SIG-M5 treated with dmso at 0.1 percent for 504 hours (cell line): ENCODE measurements around the gene CDH4.

Source experiments
- DNase-seq: peaks from one replicate; lab custom pipeline; 2025; ENCODE audit not compliant: unreplicated experiment; lab: John Stamatoyannopoulos, UW

CDH4 gene

DNA sequence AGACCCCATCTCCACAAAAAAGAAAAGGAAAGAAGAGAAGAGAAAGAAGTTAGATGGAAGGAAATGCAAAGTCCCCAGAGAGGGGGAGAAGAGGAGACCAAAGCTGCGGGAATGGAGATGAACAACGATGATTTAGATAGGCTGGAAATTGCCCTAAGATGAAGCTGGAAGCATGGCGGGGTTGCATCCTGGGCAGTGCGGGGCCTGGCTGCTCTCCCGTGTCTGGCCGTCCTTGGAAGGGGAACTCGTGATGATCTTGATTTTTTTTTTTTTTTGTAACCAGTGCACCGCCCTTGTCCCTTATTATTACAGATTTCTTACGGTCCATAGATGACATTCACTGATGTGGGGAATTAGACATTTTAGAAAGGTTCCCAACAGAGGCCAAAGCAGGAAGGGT, 276.5 kb downstream of the CDH4 start:
- DNase-seq, result no peak

DNA sequence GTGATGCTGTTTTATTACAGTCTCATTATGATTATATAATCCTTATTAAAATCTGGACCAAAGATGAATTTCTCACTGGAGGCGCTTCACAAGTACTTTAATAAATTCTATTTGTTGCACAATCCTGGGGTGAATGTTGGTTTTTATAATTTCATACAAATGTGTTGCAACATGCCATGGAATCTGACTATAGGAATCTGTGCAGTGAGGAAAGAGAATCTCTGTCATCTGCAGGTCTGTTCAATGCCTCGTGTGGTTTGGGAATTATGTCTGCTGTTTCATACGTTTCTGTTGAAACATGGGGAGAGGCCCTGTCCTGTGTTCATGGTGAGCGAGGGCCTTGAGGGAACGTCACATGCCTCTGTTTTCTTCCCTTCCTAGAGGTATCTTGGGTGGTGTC, 277.3 kb downstream of the CDH4 start:
- no peak for DNase-seq

DNA sequence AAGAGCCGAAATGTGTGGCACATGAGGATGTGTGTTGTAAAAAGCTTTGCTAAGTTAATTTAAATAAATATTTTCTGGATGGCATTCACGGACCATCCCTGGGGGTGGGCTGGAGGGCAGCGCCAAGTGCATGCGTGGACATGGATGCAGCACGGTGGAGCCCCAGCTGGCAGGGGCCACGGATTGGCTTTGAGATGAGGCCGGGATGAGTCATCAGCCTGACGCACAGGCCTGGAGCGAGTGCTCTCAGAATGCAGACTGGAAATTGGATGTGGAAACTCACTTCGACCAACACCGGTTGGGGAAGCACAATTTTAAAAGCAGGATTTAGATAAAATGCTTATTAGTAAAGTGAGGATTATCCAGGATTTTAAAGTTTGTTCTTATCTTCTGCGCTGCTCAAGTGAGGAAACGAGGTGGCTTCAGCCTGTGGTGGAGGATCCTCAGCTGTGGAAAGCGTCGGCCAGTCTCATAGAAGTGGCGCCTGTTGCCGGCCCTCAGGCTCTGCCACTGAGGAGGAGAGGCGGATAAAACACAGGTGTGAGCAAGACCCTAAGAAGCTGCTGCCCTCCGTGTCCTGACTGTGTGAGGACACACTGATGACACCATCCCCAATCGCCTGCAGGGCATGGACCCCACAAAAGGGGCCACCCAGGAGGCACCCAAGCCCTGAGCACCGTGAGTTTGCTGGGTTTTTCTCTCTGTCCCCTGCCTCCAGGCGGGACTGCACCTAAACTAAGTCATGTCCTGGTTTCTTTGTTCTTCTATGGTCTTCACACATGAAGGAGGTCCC, 279.7 kb downstream of the CDH4 start:
- no peak for DNase-seq

DNA sequence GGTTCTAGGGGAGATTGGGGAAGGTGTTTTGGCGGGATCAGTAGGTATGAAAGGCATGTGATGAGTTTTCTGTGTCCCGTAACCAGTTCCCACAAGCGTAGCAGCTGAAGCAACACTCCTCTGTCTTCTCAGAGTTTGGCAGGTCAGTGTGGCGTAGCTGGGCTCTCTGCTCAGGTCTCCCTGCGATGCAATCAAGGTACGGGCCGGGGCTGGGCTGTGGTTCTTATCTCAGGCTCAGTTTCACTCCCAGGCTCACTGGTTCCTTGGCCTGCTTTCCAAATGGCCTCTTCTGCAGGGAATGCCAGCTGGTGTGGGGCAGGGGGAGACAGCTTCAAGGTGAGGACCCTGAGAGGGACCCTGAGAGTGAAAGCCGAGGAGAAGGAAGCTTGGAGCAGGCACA, 280.7 kb downstream of the CDH4 start:
- no peak for DNase-seq

DNA sequence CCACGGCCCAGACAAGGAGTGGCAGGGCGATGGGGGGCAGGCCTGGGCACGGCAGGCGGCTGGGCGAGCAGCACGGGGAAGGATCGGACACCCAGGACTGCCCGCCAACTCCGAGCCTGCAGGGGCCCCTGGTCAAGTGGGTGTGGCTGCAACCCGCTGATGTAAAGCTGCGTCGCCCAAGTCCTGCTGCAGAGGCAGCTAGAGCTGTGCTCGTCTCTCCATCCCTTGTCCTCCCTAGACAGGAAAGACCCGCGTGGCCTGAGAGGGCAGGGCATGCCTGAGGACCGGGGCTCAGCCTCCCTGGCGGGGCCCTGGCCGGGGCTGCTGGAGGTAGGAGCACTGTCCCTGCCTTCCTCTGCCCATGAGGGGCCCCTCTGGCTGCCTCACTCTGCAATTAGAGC, 281.2 kb downstream of the CDH4 start:
- DNase-seq, result no peak

DNA sequence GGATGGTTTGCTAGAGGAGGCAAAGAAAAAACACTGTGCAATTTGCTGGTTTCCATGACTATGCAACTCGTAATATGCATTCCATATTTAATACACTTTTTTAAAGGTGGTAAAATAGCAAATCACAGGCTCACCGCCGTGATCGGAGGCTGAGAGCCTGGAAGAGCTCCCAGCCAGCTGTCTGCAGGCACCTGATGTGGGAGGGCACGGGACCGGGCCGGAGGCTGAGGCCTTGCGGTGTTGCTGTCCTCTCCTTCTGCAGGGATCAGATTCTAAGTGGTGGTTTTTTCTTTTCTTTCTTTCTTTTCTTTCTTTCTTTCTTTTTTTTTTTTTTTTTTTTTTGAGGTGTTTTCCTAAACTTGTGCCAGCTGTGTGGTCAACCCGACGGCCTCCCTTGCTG, 282.3 kb downstream of the CDH4 start:
- no peak for DNase-seq

DNA sequence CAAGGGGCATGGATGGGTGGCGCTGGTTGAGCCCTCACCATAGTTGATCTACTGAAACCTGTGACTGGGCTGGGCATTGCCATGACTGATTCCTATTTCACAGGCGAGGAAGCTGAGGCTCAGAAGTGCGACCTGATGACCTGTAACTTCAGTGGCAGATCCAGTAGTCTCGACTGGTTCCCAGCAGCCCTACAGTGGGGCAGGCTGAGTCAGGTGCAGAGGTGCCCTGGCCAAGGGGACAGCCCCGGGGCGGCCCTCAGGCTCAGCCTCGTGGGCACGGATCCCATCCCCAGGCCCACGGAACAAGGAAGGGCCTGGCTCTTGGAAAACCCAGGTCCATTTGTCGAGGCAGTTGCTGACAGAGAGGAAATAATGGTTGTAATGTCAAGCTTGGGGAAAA, 283.0 kb downstream of the CDH4 start:
- DNase-seq, result no peak

DNA sequence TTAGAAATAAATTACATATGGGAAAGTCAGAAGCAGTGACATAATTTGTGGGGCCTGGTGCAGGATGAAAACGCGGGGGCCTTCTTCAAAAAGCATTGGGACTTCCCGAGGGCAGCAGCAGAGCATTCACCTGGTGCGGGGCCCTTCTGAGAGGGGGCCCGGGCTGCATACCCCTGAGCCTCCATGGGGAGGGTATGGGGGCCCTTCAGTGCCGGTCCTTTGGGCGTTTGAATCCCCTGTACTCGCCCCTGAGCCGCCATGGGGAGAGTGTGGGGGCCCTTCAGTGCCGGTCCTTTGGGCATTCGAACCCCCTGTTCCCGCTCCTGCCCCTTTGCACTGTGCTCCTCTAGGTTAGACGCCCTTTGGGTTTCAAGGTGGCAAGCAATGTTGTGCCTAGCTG, 283.5 kb downstream of the CDH4 start:
- no peak for DNase-seq

DNA sequence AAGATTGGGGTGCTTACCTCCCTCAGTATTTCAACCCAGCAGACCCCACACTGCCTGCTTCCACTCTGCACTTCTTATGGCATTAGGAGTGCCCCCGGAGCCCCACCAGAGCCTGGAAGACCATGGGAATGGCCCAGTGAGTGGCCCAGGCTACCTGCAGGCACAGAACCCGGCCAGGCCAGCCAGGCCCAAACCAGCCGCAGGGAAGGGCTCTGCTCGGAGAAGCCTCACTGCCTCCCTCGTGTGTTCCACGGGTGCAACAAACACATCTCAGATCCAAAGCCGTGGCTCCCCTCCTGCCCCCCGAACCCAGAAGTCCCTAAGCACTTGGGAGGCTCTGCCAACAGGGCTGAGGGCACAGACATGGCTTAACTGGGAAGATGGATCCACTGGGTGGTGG, 283.9 kb downstream of the CDH4 start:
- no peak for DNase-seq

DNA sequence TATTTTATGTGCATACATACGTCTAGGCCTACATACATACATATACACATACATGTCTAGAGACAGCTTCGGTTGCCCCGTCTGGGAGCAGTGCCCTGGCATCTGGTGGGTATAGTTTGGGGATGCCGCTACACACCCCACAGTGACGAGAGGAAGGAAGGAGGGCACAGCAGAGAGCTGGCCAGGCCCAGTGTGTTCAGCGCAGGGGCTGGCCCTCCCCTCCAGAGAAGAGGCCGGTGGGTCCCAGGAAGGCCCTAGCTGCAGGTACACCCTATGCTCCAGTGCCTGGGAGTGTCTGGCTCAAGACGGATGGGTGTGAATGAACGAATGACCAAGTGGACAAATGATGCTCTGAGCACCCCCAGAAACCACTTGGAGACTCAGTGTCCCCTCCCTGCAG, 284.6 kb downstream of the CDH4 start:
- no peak for DNase-seq

DNA sequence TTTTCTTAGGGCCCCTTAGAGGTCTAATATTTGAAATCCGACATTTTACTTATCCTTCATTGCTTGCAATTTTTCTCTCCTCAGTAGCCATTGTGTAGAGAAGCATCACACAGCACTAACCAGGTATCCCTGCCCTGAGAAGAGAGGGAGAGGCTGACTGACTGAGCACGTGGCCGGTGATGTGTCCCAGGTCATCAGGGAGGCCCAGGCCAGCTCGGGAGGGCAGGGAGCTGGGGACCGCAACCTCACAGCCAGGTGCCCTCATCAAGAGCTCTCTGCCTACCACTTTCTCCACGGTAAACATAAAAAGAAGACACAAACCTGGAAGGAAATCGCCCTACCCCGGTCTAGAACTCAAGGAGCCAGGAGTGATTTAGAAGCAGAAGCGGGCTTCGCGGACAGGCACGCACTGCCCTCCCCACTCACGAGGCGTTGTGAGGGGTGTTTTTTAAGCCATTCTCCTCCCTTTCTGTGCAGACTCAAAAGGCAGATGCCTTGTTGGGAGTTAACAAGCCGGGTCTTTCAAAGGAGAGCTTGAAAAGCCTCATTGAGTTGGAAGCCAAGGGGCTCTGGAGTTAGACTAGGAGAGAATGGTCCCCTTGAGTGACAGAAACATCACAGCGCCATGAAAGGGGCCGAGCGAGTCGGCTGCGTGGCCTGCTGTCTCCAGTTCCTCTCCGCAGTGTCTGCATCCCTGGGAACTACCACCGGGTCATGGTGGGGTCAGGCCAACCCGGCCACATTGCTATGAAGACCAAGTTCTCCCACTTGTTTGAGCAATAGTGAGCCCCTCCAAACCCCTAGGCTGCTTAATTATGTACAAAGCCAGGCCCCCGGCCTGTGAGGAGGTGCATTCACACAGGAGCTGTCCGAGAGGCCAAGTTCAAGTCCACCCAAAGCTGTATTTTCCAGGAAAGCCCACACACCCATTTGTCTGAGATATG, 285.4 kb downstream of the CDH4 start:
- no peak for DNase-seq

DNA sequence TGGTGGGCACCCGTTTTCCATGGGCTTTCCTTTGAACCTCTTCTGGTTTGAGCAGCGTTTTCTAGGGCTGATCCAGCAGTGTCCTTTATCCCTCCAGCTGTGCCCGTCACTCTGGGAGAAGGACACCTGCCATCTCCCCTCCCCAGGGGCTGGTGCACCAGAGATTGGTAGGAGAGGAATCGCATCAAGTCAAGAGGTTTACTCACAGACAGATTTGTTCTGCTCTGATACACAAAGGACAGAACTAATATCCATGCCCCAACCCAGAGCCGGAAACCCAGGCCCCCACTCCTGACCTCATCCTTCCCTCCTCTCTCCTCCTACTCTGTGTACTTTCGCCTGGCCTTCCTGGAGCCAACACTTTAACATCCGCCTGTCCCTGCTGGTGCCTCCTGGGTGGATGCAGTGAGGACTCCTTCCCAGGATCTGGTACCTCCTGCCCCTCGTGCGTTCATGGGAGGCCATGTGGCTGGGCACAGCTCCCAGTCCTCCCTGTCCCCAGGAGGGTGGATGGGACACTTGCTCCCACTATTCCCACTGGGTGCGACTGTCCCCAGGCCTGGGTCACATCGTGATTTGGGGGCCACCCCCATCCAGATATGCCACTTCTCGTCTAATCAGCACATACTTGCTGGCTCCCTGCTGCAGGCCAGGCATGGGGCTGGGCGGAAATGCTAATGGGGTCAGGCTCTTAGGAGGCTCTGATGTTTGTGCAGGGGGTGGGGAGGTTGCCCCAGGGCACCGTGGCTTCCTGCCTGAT, 286.3 kb downstream of the CDH4 start:
- DNase-seq, result no peak

DNA sequence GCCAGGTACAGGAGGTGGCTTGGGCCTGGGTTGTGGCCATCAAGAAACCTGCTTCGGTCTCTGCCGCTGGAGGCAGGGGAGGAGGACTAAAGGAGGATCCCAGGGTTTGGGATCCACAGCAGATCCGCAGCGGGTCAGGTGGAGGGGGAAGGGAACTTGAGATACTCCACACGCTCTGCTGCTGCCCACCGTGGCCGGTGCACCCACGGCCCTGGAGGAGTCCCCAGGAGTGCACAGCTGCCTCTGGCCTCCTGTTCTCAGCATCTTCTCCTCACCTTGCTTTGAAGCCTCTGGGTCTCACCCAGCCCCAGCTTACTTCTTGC, 286.8 kb downstream of the CDH4 start:
- DNase-seq, result no peak

DNA sequence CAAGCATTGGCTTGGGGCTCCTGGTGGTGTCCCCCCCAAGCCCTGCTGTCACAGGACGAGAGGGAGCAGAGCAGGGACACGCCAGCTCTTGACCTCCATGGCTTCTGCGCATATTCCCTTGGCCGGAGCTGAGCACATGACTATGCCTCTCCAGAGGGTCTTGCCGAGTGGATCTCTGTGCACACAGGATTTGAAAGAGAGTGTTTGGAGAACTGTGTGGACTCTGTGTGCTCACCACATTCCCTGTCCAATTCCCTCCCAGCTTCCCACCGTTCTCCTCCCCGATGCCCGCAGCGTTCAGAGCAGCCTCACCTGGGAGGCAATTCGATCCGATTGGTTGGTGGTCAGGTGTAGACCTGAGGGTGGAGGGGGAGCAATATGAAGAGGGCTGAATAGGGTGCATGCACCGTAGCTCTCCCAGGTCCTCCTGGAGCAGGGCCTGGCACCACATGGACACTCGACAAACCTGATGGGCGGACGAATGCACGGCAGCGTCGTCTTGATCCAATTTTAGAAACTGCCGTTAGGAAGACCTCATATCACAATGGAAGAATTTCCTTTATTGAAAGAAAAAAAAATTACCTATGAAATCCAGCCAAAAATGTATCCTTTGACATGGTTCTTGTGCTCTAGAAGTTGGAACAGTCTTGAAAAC, 287.8 kb downstream of the CDH4 start:
- no peak for DNase-seq

DNA sequence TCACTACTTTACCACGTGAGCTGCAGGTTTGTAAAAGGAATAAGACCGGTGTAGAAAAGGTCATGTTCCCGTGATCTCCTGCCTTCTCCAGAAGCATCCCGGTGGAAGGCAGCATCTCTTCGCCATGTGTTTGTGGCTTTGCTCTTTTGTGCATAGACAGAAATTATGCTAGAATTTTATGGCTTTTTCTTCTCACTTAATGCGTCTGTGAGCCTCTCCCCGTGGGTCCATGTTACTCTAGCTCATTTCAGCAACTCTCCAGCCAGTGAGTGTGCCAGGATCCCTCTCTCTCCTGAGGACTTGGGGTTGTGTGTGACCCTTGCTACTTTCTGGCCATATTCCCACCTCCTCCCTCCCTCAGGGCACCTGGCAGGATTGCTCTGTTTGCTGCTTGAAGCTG, 289.5 kb downstream of the CDH4 start:
- no peak for DNase-seq

DNA sequence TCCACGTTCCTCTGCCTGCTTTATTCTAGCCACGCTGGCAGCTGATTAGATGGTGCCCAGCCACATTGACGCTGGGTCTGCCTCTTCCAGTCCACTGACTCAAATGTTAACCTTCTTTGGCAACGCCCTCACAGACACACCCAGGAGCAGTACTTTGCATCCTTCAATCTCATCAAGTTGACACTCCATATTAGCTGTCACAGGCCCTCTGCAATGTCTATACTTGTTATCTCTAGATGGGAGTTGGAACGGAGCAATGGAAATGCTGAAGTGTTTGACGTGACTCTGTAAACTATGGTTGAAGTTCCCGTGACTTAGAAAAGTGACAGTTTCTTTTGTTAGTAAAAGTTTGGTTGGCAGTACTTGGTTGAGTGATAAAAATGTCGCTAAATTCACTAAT, 291.0 kb downstream of the CDH4 start:
- no peak for DNase-seq

DNA sequence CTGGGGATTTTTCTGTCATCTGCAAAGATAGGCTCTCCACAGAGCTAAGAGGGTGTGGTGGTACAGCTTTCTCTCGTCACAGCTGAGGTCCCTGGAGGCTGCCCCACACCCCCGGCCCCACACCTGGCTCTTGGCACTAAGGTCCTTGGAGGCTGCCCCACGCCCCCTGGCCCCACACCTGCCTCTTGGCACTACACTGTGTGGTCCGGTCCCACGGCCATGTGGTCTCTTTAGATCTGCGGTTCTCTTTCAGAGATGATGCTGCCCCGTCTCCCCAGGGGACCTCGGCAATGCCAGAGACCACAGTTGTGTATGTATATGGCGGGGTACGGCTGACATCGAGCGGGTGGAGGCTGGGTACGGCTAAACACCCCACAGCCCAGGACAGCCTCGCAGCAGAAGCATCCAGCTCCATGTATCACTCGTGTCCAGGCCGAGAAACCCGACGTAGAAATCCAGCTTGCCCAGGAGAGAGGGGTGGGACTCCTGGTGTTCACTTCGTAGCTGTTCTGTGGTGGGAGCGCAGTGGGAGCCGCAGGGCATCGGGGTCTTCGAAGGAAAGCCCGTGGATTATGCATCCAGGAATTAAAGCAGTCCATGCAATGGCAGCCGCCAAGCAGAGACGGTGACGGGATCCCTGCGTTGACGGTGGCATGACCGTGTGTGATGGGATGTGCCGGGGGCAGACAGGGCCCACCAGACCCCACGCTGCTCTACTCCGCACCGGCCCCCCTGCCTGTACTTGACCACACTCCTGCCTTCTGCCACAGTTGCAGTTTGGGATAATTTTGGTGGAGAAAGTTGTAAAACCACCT, 292.1 kb downstream of the CDH4 start:
- DNase-seq, result no peak

DNA sequence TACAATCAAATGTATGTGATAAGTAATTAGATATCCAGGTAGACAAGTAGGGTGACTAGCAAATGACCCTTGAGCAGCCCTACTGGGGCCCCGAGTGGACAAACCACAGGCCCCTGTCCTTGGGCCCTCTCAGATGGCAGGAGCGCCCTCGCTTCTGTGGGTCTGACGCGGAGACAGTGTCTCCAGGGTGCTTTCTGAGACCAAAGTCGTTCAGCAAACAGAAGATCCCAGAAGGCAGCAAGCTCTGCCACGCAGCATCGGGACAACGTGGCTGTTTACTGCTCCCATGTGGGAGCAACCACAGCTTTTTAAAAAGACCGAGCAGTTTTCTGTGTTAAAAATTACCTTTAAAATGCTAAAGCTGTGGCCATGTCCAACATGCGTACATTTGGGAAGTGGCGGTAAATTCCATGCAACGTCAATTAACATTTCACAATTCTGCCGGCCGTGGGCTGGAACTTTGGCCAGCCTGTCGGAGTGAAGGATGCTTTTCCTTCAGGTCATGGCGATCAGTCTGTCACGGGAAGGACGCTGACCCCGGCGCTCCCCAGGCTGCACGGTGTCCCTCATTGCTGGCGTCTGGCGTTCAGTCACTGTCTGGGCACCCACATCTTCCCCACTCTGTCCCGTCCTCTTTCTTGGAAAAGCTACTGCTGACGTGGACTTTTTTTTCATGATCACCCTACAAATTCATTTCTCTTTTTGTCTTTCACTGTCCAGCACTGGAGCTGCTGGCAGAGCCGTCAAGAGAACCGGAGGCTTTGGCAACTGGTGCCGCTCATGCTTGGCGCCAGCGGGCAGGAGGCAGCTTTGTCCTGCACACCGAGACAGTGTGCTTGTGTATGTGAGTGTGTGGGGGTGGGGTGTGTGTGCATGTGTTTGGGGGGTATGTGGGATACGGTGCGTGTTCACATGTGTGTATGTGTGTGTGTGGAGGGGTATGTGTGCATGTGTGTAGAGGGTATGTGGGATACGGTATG, 293.1 kb downstream of the CDH4 start:
- DNase-seq, result no peak

DNA sequence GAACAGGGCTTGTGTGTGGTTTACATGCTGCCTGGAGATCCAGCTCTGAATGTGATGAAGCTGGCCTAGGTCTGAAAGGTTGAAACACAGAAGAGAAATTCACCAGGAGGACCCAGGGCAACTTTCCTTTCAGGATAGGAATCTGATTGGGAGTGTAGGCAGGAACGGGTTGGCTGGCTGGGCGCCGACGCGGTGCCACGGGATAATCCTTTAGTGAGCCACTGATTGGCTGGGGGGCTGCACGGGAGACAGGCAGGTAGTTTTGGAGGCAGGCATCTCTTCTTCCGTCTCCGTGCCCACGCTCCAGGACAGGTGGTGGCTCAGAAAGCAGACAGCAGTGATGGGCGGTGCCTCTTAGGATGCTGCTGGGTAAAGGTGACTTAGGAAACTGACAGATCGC, 294.6 kb downstream of the CDH4 start:
- no peak for DNase-seq
